HG02642 (cell line): ENCODE data around the gene NEMP2.
"Not testable (repeated sequence)": the region's sequence is repeated elsewhere in the genome, so short reads cannot be mapped to it uniquely, and the experiment has no call there.

Source experiments
- ATAC-seq: cut with Tn5 transposase; IDR thresholded peaks from one replicate; pipeline ENCODE4 v1.9.1; 2021; ENCODE audit warnings: mild to moderate bottlenecking; ENCODE audit not compliant: unreplicated experiment, poor library complexity

The NEMP2 gene

DNA sequence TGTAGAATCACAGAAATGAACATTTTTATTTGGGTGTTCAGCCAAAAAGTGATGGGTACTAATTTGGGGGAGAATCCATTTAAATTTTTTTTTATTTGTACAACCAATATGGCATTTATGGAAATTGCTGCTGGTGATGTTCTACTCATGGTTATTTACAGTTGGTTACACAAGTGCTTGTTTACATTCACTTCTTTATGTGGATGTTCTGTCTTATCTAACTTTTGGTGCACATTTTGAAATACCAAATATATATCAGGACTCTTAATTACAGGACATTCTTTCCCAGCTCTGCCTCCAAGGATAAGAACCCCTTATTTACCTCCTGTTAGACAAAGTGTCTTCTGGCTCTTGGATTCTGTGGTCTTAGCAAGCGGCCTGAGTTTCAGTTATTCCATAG lies 35.2 kb downstream of the NEMP2 start:
- ATAC-seq = no peak

DNA sequence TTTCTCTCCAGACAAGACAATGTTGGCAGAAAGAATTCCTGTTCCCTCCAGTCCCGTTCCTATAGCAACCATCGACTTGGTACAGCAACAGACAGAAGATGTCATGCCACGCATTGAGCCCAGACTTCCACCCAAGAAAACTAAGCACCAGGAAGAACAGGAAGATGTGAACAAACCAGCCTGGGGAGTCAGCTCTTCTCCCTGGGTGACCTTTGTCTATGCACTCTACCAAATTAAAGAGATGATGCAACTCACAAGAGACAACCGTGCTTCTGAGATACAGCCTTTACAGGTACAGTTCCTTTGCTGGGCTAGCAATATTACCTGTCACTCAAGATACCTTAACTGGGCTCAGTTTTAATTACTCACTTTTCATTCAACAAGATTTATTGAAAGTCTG lies 37.1 kb downstream of the NEMP2 start:
- ATAC-seq = no peak

DNA sequence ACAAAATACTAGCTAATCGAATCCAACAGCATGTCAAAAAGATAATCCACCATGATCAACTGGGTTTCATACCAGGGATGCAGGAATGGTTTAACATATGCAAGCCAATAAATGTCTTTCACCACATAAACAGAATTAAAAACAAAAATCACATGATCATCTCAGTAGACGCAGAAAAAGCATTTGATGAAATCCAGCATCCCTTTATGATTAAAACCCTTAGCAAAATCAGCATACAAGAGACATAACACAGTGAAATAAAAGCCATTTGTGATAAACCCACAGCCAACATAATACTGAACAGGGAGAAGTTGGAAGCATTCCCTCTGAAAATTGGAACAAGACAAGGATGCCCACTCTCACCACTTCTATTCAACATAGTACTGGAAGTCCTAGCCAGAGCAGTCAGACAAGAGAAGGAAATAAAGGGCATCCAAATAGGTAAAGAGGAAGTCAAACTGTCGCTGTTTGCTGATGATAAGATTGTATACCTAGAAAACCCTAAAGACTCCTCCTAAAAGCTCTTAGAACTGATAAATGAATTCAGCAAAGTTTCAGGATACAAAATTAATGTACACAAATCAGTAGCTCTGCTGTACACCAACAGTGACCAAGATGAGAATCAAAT lies 39.8 kb downstream of the NEMP2 start:
- not testable (repeated sequence) for ATAC-seq

DNA sequence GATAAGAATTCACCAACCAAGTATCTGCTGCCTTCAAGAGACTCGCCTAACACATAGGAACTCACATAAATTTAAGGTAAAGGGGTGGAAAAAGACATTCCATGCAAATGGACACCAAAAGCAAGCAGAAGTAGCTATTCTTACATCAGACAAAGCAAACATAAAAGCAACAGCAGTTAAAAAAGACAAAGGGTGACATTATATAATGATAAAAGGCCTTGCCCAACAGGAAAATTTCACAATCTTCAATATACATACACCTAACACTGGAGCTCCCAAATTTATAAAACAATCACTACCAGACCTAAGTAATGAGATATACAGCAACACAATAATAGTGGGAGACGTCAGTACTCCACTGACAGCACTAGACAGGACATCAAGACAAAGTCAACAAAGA lies 41.4 kb downstream of the NEMP2 start:
- no peak for ATAC-seq

DNA sequence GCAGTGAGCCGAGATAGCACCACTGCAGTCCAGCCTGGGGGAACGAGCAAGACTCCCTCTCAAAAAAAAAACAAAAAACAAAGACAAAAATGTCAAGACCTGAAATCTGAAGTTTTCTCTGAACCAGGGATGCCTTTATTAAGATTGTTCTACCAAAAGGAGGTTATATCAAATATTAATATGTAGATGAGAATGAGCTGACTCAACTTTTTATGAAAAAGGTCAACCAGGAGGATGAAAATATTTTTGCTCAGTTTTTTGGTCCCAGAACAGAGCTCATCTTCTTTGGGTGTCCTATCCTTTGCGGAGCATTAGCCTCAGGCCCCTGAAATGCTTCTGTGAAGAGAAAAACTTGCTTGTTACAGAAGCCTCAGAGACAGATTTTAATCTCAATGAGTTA lies 44.0 kb downstream of the NEMP2 start:
- no peak for ATAC-seq

DNA sequence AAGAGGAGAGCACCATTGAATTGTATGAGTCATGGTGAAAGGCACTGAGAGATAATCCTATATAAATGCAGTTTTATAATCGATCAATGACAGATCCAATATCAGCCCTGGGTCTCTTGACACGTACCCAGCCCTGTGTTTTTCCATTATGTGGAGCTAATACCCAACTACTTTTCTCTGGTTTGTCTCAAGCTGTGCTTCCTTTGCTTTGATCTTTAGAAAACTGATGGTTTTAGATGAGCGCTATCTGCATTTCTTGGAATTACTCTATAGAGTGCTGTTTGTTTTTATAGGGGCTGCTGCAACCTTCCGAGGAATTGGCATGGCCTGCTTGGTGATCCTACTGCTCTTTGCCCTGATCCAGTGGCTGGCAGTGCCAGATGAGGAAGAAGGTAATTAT lies 45.0 kb downstream of the NEMP2 start:
- no peak for ATAC-seq

DNA sequence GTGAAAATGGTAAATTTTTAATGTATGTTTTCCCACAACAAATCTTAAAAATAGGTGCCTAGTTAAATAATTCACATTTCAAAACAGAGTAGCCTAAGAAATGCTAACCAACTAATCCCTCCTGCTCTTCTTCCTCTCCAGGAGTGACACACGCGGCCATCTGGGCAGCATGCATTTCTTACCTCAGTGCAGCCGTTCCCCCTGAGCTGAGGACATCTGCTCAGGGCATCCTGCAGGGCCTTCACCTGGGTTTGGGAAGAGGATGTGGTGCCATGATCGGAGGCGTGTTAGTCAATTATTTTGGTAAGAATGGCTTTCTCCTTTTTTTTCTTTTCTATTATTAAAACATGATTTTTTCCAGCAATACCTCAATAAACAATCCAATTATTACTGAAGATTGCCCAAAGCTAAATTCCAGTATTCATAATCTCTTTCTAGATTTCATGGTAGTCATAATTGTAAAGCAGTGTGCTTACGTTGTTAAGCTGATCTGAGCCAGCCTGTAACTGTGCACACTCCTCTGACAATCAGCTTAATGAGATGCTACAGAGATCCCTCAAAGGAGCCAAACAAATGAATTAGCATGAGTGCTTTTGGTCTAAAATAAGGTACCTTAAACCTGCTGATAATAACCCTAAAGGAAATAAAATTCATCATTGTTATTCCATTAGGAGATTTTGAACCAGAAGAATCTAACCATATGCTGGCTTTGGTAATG lies 45.8 kb downstream of the NEMP2 start:
- no peak for ATAC-seq

DNA sequence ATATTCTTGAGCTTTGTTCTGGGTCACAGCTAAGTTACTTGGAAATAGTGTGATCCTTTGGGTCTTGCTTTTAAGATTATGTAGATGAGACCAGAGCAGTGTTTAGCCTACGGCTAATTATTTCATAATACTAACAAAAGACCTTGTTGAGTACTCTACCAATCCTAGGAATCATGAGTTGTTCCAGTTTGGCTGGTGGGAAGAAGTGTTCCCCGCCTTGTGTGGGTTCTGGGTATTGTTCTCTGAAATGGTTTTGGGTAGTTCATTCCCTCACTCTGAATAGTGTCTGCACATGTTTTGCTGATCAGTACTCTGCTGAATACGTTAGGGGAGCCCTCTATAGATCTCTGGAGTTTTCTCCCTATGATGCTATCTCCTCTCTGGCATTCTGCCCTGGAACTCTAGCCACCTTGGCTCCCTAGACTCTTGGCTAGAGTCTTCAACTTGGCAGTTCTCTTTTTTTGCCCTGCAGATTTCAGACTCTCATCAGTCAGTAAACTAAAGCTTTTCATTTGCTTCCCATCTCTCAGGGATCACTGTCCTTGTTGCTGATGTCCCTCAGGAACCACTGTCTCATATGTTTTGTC lies 48.4 kb downstream of the NEMP2 start:
- no peak for ATAC-seq

DNA sequence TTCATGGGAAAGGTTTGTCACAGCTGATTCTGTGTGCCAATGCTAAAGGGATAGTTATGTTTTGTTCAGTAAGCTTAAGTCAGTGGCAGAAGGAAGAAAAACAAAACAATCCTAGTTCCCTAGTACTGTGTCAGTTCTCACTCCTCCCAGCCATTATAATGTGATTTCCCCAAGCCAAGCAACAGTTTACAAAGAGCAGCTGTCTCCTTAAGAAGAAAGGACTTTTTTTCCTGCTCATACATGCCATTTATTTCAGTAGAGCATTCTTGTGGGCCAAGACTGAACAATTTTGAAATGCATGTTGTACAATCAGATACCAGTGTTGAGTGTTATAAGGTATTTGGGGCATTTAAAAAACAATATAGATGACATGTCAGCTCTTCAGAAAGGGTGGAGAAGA lies 52.1 kb downstream of the NEMP2 start:
- ATAC-seq = no peak

DNA sequence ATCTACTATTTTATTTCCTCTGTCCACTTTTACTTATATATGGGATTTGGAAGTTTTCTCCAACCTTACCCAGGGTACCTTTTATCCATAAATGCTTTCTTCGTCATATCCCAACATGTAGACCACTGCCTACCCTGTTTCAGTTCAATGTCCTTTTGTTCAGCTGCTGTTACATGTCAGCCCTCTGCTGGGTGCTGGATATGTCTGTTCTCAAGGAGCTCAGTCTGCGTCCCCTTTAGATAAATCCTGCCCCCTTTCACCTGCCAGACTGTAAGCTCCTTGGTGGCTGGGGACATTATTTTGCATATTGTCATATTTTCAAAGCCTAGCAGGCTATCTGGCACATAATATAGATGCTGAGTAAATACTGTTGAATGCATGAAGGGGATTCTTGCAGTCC lies 53.2 kb downstream of the NEMP2 start:
- no peak for ATAC-seq

DNA sequence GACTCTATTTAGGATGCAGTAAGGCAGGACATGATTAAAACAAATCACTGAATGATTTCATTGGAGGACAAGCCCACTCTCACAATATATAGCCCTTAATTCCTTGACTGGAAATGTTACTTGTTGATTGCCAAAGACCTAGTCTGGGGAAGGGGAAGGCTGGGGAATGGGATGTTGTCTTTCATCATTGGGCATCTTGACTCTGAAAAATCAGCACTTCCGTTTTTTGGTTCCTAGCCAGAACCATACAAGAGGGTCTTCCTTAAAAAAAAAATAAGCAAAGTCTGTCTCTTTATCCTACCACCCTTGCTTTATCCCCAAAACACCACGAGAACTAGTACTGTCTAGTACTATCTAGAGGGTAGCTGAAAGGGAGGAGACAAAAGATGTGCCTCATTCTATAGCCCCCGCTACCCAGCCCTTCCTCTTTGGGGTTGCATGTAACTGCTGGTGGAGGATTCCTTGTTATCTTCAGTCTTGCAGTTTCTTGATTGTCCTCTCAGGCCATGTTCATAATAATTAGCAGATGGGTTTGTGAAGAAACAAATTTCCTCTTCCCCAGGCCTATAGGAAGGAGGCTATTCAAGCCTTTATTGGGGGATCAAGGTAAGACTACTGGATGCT lies 55.8 kb downstream of the NEMP2 start:
- ATAC-seq = no peak

DNA sequence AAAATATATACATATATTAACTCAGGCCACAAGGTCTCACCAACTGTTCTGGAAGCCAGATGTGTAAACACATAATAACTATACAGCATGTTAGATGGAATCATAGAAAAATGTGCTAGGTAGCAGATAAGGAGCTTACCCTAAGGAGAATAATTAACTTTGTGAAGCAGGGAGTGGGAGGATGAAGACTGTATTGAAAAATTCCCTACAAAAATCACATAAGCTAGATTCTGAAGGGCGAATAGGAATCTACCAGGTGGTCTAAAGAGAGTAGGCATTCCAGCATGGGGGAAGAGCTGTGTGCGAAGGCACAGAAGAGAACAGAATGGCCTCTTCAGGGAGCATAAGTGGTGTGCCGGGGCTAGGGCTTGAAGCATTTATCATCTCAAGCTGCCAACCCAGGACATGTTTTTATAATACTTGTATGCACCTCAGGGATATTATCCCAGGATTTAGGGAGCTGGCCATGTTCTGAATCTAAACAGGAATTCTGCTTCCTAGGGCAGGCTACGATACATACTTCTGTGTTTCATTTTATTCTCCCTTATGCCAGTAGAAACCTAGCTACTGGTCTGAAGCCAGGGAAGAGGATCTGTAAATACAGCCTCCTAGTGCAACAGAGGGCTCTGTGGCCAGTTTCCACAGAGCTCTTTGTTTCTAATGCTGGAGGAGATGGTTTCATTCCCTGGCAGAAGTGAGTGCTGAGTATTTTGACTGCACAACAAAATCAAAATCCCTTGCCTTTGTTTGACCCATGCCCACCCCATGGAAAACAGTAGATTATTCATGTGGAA lies 56.7 kb downstream of the NEMP2 start:
- no peak for ATAC-seq

DNA sequence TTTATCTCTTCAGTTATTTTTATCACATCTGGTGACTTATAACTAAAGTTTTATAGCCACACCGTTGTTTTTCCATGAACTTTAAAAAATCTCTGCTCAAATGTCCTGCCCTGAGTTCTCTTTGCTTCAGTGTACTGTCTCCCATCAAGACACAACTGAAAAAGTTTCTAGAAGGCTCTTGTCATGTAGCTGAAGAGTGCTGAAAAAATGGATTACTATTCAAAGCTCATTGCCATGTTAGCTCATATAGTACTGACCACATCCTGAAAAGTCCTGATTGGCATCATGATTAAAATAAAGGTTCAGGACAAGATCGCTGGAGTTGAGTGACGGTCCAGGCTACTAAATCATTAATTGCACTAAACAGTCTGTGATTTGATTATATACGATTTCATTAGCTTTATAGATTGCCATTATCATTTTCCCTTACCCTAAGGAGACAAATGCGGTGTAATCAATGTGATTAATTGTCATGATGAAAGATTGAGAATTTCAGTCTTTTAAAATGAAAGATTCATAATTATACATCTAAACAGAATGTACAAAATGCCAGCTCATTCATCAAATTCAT lies 64.2 kb downstream of the NEMP2 start:
- ATAC-seq = no peak

DNA sequence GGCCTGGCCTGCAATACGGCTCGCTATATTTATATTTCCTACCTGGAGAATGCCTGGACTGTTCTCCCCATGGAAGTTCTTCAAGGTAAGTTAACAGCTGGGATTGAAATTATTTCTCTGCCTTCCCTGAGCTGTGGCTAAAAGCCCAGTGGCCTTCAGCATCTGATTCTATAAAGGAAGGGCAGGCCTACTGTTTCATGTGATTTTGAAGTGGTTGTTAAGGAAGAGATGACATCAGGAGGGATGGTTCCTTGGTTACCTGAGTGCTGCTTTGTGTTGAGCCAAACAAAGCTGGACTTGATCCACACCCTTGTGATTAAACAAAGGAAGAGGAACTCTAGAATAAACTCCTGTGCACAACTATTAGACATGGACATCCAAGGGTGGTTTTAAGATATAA lies 64.8 kb downstream of the NEMP2 start:
- no peak for ATAC-seq

DNA sequence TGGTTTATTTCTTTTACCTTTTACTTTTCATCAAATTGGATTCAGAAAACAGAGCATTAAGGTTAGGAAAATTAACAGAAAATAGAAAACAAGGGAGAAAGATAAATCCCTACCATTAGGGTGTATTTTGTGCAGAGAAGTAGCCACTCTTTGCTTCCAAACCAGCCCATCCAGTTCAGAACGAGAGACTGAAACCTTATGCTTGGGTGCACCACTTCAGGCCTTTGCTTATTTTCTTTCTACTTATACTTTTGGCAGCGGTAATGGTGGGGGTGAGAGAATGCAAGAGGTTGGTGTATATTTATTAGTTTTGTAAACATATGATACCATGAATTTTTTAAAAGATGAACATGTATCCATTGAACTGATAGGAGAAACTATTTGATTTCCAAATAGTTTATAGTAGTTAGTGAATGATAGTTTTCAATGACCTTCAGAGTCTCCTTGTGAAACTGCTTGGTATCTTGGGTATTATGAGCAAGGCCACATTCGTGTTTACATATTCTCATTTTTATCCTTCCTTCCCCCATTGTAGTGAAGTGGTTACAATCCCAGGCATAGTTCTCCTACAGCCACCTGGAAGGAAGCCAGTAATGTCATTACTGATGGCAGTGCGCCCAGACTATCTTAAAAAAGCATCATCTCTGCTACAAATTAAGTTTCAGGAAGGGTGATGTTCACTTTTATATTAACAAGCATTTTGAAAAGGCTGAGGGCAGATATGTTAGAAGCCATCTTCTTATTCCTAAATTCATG lies 65.5 kb downstream of the NEMP2 start:
- ATAC-seq = peak; percentile 47

DNA sequence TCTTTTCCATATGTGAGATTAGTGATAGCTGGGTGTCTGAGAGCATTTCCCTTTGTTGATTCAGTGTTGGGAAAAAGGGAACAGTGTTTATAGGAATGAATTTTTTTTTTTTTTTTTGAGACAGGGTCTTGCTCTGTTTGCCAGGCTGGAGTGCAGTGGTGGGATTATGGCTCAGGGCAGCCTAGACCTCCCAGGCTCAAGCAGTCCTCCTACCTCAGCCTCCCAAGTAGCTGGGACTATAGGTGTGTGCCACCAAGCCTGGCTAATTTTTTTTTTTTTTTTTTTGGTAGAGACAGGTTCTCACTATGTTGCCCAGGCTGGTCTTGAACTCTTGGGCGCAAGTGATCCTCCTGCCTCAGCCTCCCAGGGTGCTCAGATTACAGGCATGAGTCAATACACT lies 66.2 kb downstream of the NEMP2 start:
- not testable (repeated sequence) for ATAC-seq

DNA sequence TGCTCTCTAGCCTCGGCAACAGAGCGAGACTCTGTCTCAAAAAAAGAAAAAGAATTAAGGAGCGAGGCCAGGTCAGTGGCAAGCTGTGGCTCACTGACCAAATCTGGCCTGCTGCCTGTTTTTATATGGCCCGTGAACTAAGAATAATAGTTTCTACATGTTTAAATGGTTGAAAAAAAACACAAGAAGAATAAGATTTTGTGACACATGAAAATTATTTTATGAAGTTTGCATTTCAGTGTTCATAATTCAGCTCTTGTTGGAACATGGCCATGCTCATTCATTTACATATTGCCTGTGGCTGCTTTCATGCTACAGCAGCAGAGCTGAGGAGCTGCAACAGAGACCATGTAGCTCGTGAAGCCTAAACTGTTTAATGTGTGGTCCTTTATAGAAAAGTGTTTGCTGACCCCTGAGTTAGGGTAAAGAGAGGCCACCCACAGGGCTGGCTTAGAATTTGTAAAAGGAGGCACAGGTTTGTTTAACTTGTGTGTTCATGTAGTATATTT lies 66.9 kb downstream of the NEMP2 start:
- ATAC-seq = peak; percentile 55

DNA sequence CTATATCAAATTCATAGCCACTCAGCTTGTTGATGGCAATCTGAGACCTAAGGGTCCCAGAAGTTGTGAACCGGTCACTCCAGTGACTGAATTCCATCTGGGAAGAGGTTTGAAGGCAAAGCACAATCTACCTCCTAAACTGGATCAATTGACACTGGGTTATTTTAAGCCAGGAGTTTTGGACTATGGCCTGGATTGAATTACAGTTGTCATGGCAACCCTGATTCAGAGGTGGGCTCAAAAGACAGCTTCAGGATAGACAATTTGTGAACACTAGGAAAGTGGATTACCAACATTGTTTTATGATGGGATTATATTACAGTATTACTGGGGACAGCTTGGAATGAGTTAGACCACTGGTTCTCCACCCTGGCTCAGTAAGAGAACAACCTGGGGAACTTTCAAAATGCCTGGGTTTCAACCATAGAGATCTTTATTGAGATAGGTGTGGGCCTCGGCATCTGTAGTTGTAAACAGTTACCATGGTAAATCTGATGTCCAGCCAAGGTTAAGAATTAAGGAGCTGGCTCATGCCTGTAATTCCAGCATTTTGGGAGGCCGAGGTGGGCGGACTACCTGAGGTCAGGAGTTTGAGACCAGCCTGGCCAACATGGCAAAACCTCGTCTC lies 67.6 kb downstream of the NEMP2 start:
- ATAC-seq = no peak

DNA sequence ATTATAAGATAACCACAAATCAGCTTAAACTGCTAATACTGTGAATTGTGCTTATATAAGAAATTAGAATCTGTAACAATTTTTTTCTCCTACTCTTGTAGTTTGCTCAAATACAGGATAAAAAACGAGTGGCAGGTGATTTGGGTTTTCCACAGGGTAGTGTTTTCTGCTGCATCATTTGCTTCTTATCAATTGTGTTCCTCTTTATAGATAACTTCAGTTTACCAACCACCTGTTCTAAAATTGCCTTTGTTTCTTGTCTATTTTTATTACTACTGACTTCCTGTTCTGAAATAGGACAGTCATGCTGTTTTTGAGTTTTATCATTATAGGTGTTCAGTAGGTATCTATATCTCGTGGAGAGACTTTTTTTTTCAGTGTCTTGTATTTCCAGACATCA lies 69.5 kb downstream of the NEMP2 start:
- peak; percentile 46 for ATAC-seq
